Fibroblast of the aortic adventitia (primary cell): ENCODE measurements around the gene ARHGAP27. TPM values are rescaled to one million over a fixed set of nuclear protein-coding genes. Genes with fewer than 3 reads are reported as not detected.
A peak's percentile ranks its signal among the peaks of the same experiment; 100 is the strongest.
"Not testable (repeated sequence)": the region's sequence is repeated elsewhere in the genome, so short reads cannot be mapped to it uniquely, and the experiment has no call there.

ENCODE experiments used
- DNase-seq: peaks from one replicate; pipeline ENCODE4 v3.0.0-alpha.2; 2010; ENCODE audit warnings: low read depth
- H3K4me3 ChIP-seq: 2 replicates; pipeline ENCODE4 v1.5.1; 2011; ENCODE audit warnings: low read depth, mild to moderate bottlenecking, control low read depth, low read length, moderate library complexity
- total RNA-seq: library from RNA; depleted of rRNA; stranded (reverse); fragments of >200 nt; gene quantifications from 2 replicates; pipeline ENCODE4 v1.2.3, GENCODE V29; 2012; ENCODE audit warnings: low replicate concordance
- TF ChIP-seq, protein P1 (sequence below): IDR thresholded peaks from 2 replicates; pipeline ENCODE4 v1.5.1; 2011; ENCODE audit warnings: mild to moderate bottlenecking, low read length, control low read depth, inconsistent platforms; ENCODE audit not compliant: insufficient read depth

The ARHGAP27 gene
- total RNA-seq, 1 donor = 2.3 TPM

- TF ChIP-seq, protein P1, sequence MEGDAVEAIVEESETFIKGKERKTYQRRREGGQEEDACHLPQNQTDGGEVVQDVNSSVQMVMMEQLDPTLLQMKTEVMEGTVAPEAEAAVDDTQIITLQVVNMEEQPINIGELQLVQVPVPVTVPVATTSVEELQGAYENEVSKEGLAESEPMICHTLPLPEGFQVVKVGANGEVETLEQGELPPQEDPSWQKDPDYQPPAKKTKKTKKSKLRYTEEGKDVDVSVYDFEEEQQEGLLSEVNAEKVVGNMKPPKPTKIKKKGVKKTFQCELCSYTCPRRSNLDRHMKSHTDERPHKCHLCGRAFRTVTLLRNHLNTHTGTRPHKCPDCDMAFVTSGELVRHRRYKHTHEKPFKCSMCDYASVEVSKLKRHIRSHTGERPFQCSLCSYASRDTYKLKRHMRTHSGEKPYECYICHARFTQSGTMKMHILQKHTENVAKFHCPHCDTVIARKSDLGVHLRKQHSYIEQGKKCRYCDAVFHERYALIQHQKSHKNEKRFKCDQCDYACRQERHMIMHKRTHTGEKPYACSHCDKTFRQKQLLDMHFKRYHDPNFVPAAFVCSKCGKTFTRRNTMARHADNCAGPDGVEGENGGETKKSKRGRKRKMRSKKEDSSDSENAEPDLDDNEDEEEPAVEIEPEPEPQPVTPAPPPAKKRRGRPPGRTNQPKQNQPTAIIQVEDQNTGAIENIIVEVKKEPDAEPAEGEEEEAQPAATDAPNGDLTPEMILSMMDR = no peak
These were observed 18.5 kb upstream of the ARHGAP27 start for GRCh38 chr17:45451131-45451530.

GRCh38 chr17:45449708-45450329 lies 17.1 kb upstream of the ARHGAP27 start:
- DNase-seq, H3K4me3 ChIP-seq: not testable (repeated sequence)

More at GRCh38 chr17:45451131-45451530, 18.5 kb upstream of the ARHGAP27 start:
- no peak overlapping the region for H3K4me3 ChIP-seq
- DNase-seq = no peak

GRCh38 chr17:45449260-45449659 lies 16.6 kb upstream of the ARHGAP27 start:
- DNase-seq, H3K4me3 ChIP-seq: not testable (repeated sequence)

DNA sequence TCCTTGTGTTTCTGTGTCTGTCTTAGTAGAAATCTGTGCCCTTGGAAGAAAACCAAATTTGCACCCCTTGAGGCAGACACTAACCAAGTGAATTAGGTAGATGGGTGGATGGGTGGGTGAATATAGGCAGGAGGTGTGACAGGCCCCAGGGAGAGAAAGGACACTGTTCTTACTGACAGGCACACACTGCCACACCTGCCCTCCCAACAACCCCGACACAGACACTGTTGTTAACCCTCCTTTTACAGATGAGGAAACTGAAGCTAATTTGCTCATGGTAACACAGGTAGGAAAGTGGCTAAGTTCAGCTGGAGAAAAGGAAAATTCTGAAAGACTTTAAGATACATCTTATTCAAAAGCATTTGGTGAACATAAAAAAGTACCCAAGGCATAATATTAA lies 15.8 kb upstream of the ARHGAP27 start:
- DNase-seq, H3K4me3 ChIP-seq: not testable (repeated sequence)

GRCh38 chr17:45448066-45448465 lies 15.4 kb upstream of the ARHGAP27 start:
- H3K4me3 ChIP-seq, DNase-seq: not testable (repeated sequence)

GRCh38 chr17:45447650-45448049 lies 15.0 kb upstream of the ARHGAP27 start:
- DNase-seq = peak; percentile 34

GRCh38 chr17:45446872-45447625 lies 14.4 kb upstream of the ARHGAP27 start:
- peak; percentile 67 for DNase-seq
- not testable (repeated sequence) for H3K4me3 ChIP-seq

More at GRCh38 chr17:45447650-45448049, 15.0 kb upstream of the ARHGAP27 start:
- not testable (repeated sequence) for H3K4me3 ChIP-seq

- peak; percentile 62 for DNase-seq
- H3K4me3 ChIP-seq = not testable (repeated sequence)
These were observed 13.5 kb upstream of the ARHGAP27 start for GRCh38 chr17:45445901-45446743.

- H3K4me3 ChIP-seq, DNase-seq: not testable (repeated sequence)
These were observed 12.5 kb upstream of the ARHGAP27 start for GRCh38 chr17:45444856-45445820.

- H3K4me3 ChIP-seq, DNase-seq: not testable (repeated sequence)
These were observed 11.6 kb upstream of the ARHGAP27 start for GRCh38 chr17:45444301-45444700.

DNA sequence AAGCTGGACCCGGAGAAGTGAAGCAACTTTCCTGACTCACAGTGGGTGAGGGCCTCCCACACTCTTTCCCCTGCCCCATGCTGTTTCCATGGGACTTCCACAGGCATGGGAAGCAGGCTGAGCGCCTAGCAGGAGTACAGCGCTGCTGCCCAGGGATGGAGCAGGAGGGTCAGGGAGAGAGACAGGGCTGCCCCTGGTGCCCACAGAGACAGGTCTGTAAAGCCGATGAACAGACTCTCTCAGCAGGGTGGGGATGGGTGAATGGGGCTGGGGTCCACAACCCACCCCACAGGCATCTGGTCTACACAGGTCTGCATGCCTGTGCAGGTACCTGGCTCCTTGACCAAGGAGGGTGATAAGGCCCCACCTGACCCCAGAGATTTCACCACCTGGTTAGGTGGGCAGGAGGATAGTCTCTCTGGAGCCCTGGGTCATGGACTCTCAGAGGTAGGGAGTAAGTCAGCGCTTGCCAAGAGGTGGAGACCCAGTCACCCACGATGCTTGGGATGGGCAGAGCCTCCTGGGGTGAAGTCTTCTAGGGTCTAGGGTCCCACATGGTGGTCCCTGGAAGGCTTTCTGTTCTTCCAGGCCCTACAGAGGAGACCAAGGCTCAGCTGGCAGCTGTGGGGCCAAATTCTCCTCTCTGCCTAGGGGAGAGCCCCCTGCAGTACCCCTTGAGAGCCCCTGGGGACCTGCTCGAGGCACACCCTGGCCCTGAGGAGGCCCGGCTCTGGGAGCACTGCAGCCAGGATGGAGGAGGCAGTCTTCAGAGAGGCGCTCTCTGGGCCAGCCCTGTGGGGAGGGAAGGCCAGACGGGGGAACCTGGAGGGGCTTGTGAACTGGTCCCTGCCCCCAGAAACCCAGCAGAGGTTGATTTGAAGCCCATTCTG lies 10.9 kb upstream of the ARHGAP27 start:
- not testable (repeated sequence) for H3K4me3 ChIP-seq, DNase-seq
